Spleen (tissue), 11 donors: ENCODE results near the gene ATP1B3. TPM values are rescaled to one million over a fixed set of nuclear protein-coding genes. Genes with fewer than 3 reads are reported as not detected.

Experiments used
- DNase-seq: peaks from one replicate; pipeline ENCODE4 v3.0.0-alpha.2; 2020
- H3K27ac ChIP-seq, 8 donors: fragments of 200-600 bp; sonication (generic) in 7 of 8; 1 replicate in 4 of 8; 2 replicates in 4 of 8; pipeline versions ENCODE4 v1.5.0 to v1.8.0; 2016 to 2021; ENCODE audit warnings: inconsistent platforms in 4 of 8, mild to moderate bottlenecking in 4 of 8, moderate library complexity in 1 of 8
- H3K27me3 ChIP-seq, 7 donors: fragments of 200-600 bp; sonication (generic) in 6 of 7; replicated peaks in 1 of 7; 1 replicate in 4 of 7; 2 replicates in 3 of 7; pipeline versions ENCODE4 v1.5.0 to v1.8.0; 2016 to 2021; ENCODE audit warnings: inconsistent platforms in 3 of 7, mild to moderate bottlenecking in 1 of 7
- H3K36me3 ChIP-seq, 6 donors: fragments of 200-600 bp; sonication (generic) in 5 of 6; 1 replicate in 4 of 6; 2 replicates in 2 of 6; pipeline versions ENCODE4 v1.5.0 to v1.8.0; 2016 to 2021; ENCODE audit warnings: inconsistent platforms in 2 of 6
- H3K4me1 ChIP-seq, 6 donors: fragments of 200-600 bp; sonication (generic) in 5 of 6; 1 replicate in 3 of 6; 2 replicates in 3 of 6; pipeline versions ENCODE4 v1.5.0 to v1.8.0; 2016 to 2021; ENCODE audit warnings: inconsistent platforms in 3 of 6
- H3K4me3 ChIP-seq, 8 donors: fragments of 200-600 bp; sonication (generic) in 7 of 8; 1 replicate in 4 of 8; 2 replicates in 4 of 8; pipeline versions ENCODE4 v1.5.0 to v1.8.0; 2016 to 2021; ENCODE audit warnings: inconsistent platforms in 4 of 8, mild to moderate bottlenecking in 4 of 8, moderate library complexity in 2 of 8
- H3K9me3 ChIP-seq, 8 donors: fragments of 200-600 bp; sonication (generic) in 7 of 8; 1 replicate in 4 of 8; 2 replicates in 4 of 8; pipeline versions ENCODE4 v1.5.0 to v1.8.0; 2016 to 2021; ENCODE audit warnings: inconsistent platforms in 4 of 8
- POLR2A ChIP-seq, 3 donors: fragments of 450-650 bp; IDR thresholded peaks; one replicate each; pipeline ENCODE4 v1.5.1; 2017; ENCODE audit warnings: antibody characterized with exemption in 3 of 3, mild to moderate bottlenecking in 1 of 3
- POLR2AphosphoS5 ChIP-seq, 3 donors: sonication (generic); formaldehyde crosslinking; IDR thresholded peaks; one replicate each; pipeline ENCODE4 v1.5.1; 2017; ENCODE audit warnings: antibody characterized with exemption in 3 of 3
- WGBS, 5 donors: extraction: QIAGEN DNeasy Blood & Tissue Kit in 3 of 5; methylation state at CpG; one replicate each; pipeline versions ENCODE4 v1.1.5 to v1.1.7; 2013 to 2018; 5-methylcytosine and 5-hydroxymethylcytosine counted together
- intact Hi-C: fragments of 100-400 bp; cut with DNase I; formaldehyde crosslinking; loops from one replicate; pipeline ENCODE4 v1.15.0; 2023; ENCODE audit warnings: low total_unique reads
- polyA plus RNA-seq, 3 donors: library from polyadenylated mRNA; stranded (reverse); fragments of 200-250 nt; gene quantifications; one replicate each; pipeline ENCODE4 v1.2.1, GENCODE V29; 2013
- total RNA-seq, 7 donors: library from RNA; depleted of rRNA in 3 of 7; stranded (reverse); fragments of >200 nt in 3 of 7; fragmentation: NEBNext Ultra II Directional in 4 of 7; extraction: Animal tissue kit (Norgen Biotek cat#: 25700) in 4 of 7; gene quantifications; one replicate each; pipeline versions ENCODE4 v1.1.0 to v1.2.1, GENCODE V29; 2016 to 2021
- TF ChIP-seq, protein P1 (sequence below), 11 experiments: fragments of 200-600 bp in 7 of 11; fragments of 450-650 bp in 4 of 11; sonication (generic) in 4 of 11; IDR thresholded peaks in 8 of 11; conservative IDR thresholded peaks in 3 of 11; 1 replicate in 7 of 11; 2 replicates in 4 of 11; pipeline versions ENCODE4 v1.4.0 to v1.8.0; 2016 to 2021; ENCODE audit warnings: antibody characterized with exemption in 11 of 11, inconsistent platforms in 4 of 11, mild to moderate bottlenecking in 1 of 11
- donor health status: healthy with polysubstance abuse.
- donor health status: DM: no; HTN: no; CAD: no; lungs with moderate emphysema.
- donor health status: DM: no; HTN: no; CAD: no.
- donor health status: Bipolar disorder and iron deficiency.
- donor health status: healthy.
- donor health status: DM: no; HTN: no; CAD: no.
- donor health status: DM: yes; HTN: yes; CAD: no.

ATP1B3 gene
- total and polyA plus RNA-seq, 10 donors, result 35.7 to 80.1 (median 66.4) TPM

- 92 to 98% (median 95%) methylated on average over 9 of the region's 9 CpGs for WGBS, 5 donors
- H3K36me3 ChIP-seq, result no peaks in the 10 kb centered on the region
- H3K9me3 ChIP-seq, result no peaks in the 10 kb centered on the region
- TF ChIP-seq POLR2A (IDR thresholded peaks at IDR 0.05) (no peak), POLR2AphosphoS5 (IDR thresholded peaks at IDR 0.05) (no peak)
- TF ChIP-seq, protein P1, sequence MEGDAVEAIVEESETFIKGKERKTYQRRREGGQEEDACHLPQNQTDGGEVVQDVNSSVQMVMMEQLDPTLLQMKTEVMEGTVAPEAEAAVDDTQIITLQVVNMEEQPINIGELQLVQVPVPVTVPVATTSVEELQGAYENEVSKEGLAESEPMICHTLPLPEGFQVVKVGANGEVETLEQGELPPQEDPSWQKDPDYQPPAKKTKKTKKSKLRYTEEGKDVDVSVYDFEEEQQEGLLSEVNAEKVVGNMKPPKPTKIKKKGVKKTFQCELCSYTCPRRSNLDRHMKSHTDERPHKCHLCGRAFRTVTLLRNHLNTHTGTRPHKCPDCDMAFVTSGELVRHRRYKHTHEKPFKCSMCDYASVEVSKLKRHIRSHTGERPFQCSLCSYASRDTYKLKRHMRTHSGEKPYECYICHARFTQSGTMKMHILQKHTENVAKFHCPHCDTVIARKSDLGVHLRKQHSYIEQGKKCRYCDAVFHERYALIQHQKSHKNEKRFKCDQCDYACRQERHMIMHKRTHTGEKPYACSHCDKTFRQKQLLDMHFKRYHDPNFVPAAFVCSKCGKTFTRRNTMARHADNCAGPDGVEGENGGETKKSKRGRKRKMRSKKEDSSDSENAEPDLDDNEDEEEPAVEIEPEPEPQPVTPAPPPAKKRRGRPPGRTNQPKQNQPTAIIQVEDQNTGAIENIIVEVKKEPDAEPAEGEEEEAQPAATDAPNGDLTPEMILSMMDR (IDR thresholded peaks at IDR 0.05 in 8 of 11, conservative IDR thresholded peaks at IDR 0.05 in 3 of 11), result no peak
- intact Hi-C loops, result no loop called here
- no peak overlapping the region for H3K4me3 ChIP-seq
- no peak overlapping the region for H3K27ac ChIP-seq
- no peak for DNase-seq
- no peaks in the 10 kb centered on the region for H3K27me3 ChIP-seq
- H3K4me1 ChIP-seq, result peaks cover 0 to 16% (median 5%) of the 10 kb centered on the region in 6 donors
Observed at GRCh38 chr3:141865101-141865500, 11.3 kb upstream of the ATP1B3 start.

GRCh38 chr3:141870091-141870687 lies 6.3 kb upstream of the ATP1B3 start:
- Histone ChIP-seq H3K4me1 (peaks cover 2 to 5% (median 4%) of the 10 kb centered on the region in 6 donors), H3K9me3 (no peaks in the 10 kb centered on the region), H3K27ac (no peak overlapping the region), H3K4me3 (no peak overlapping the region), H3K36me3 (no peaks in the 10 kb centered on the region), H3K27me3 (no peaks in the 10 kb centered on the region)
- intact Hi-C loops, result loop anchor here (10.0 kb wide), 1 partner anchor 75 kb away; no protein-coding TSS in a partner anchor
- no peak for TF ChIP-seq POLR2AphosphoS5 (IDR thresholded peaks at IDR 0.05)
- TF ChIP-seq, protein P1 (IDR thresholded peaks at IDR 0.05 in 8 of 11, conservative IDR thresholded peaks at IDR 0.05 in 3 of 11), result no peak
- TF ChIP-seq POLR2A (IDR thresholded peaks at IDR 0.05), result no peak
- no peak for DNase-seq
- 75 to 92% (median 87%) methylated on average over 6 of the region's 6 CpGs for WGBS, 5 donors

- Histone ChIP-seq H3K27me3 (no peaks in the 10 kb centered on the region), H3K36me3 (no peaks in the 10 kb centered on the region), H3K4me3 (peak overlapping the region; percentile 58 to 97 (median 85)), H3K9me3 (no peaks in the 10 kb centered on the region), H3K4me1 (peaks cover 19 to 43% (median 29%) of the 10 kb centered on the region in 6 donors), H3K27ac (peak overlapping the region; percentile 94 to 100 (median 99))
- intact Hi-C loops, result loop anchor here (5.0 to 10.0 kb wide), 2 partner anchors 81 to 133 kb away; no protein-coding TSS in a partner anchor
- WGBS, 5 donors, result 0 to 1% (median 1%) methylated on average over 19 of the region's 19 CpGs
- peak; percentile 96 for DNase-seq
- peak in 2 of 3 donors; percentile 59 to 77 for TF ChIP-seq POLR2AphosphoS5 (IDR thresholded peaks at IDR 0.05)
- no peak for TF ChIP-seq POLR2A (IDR thresholded peaks at IDR 0.05)
- TF ChIP-seq, protein P1 (IDR thresholded peaks at IDR 0.05 in 8 of 11, conservative IDR thresholded peaks at IDR 0.05 in 3 of 11), result peak; percentile 70 to 95 (median 89)
Observed at GRCh38 chr3:141875374-141875892, 1.0 kb upstream of the ATP1B3 start.

DNA sequence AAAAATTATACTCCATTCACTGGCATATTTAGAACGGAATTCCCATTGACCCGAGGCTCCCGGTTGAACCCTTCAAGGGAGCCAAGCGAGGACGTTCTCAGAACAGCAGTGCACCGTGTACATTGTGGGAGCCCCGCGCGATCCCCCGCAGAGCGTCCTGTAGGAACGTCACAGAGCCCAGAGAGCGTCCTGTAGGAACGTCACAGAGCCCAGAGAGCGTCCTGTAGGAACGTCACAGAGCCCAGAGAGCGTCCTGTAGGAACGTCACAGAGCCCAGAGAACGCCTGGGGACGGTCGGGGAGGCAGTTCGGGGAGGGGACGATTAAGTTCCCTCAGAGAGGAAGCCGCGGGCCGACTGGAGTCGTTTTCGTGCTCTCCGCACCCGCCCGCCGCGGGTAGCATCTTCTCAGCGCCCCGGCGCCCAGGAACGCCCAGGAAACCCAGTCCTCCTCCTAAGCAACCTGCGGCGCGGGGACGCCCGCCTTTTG lies 506 bp upstream of the ATP1B3 start:
- no peaks in the 10 kb centered on the region for H3K27me3 ChIP-seq
- DNase-seq, result peak; percentile 96
- H3K36me3 ChIP-seq, result no peaks in the 10 kb centered on the region
- intact Hi-C loops, result loop anchor here (5.0 to 10.0 kb wide), 2 partner anchors 81 to 134 kb away; no protein-coding TSS in a partner anchor
- peak overlapping the region; percentile 94 to 100 (median 99) for H3K27ac ChIP-seq
- TF ChIP-seq, protein P1 (IDR thresholded peaks at IDR 0.05 in 8 of 11, conservative IDR thresholded peaks at IDR 0.05 in 3 of 11), result peak in 1 of 11 experiments; percentile 58
- TF ChIP-seq POLR2AphosphoS5 (IDR thresholded peaks at IDR 0.05) (peak in 2 of 3 donors; percentile 60 to 62), POLR2A (IDR thresholded peaks at IDR 0.05) (no peak)
- 0 to 1% (median 0%) methylated on average over 25 to 42 of the region's 42 CpGs for WGBS, 5 donors
- H3K4me3 ChIP-seq, result peak overlapping the region; percentile 58 to 97 (median 85)
- H3K9me3 ChIP-seq, result no peaks in the 10 kb centered on the region
- peaks cover 19 to 44% (median 29%) of the 10 kb centered on the region in 6 donors for H3K4me1 ChIP-seq
